Mesenchymal stem cell (in vitro differentiated cells and primary cell): Measurements from ENCODE around the gene TRAFD1.

Experiments used
- DNase-seq: peaks from one replicate; pipeline ENCODE4 v3.0.0-alpha.2; 2013
- H2AFZ ChIP-seq: one replicate; pipeline ENCODE4 v1.6.1; 2013; ENCODE audit warnings: low read depth, mild to moderate bottlenecking, control low read depth, inconsistent platforms, low read length, moderate library complexity
- H2AK5ac ChIP-seq: 2 replicates; pipeline ENCODE4 v1.6.1; 2013; ENCODE audit warnings: low read length, moderate library complexity, mild to moderate bottlenecking, inconsistent platforms; ENCODE audit not compliant: severe bottlenecking
- H2BK120ac ChIP-seq: one replicate; pipeline ENCODE4 v1.6.1; 2013; ENCODE audit warnings: low read depth, mild to moderate bottlenecking, inconsistent platforms, low read length, moderate library complexity
- H2BK12ac ChIP-seq, 2 experiments: one replicate each; pipeline ENCODE4 v1.6.1; 2013; ENCODE audit warnings: inconsistent platforms in 2 of 2, low read length in 2 of 2, mild to moderate bottlenecking in 2 of 2, moderate library complexity in 2 of 2, control low read depth in 1 of 2
- H2BK15ac ChIP-seq: one replicate; pipeline ENCODE4 v1.6.1; 2013; ENCODE audit warnings: mild to moderate bottlenecking, low read depth, inconsistent platforms; ENCODE audit not compliant: poor library complexity, severe bottlenecking
- H2BK5ac ChIP-seq: 2 replicates; pipeline ENCODE4 v1.6.1; 2013; ENCODE audit warnings: low read depth, mild to moderate bottlenecking, low read length, control low read depth, inconsistent platforms; ENCODE audit not compliant: poor library complexity, severe bottlenecking
- H3K14ac ChIP-seq, 2 experiments: one replicate each; pipeline ENCODE4 v1.6.1; 2013; ENCODE audit warnings: inconsistent platforms in 2 of 2, low read length in 2 of 2, control low read depth in 1 of 2, mild to moderate bottlenecking in 1 of 2, moderate library complexity in 1 of 2
- H3K18ac ChIP-seq, 2 experiments: one replicate each; pipeline ENCODE4 v1.6.1; 2013; ENCODE audit warnings: inconsistent platforms in 2 of 2, low read length in 2 of 2, control low read depth in 1 of 2, low read depth in 1 of 2, mild to moderate bottlenecking in 1 of 2
- H3K23ac ChIP-seq, 2 experiments: one replicate each; pipeline ENCODE4 v1.6.1; 2013; ENCODE audit warnings: inconsistent platforms in 2 of 2, low read length in 2 of 2, mild to moderate bottlenecking in 2 of 2, moderate library complexity in 2 of 2, control low read depth in 1 of 2
- H3K27ac ChIP-seq: 2 replicates; pipeline ENCODE4 v1.5.1; 2013; ENCODE audit warnings: mild to moderate bottlenecking, moderate library complexity, low read length, control low read depth, inconsistent platforms; ENCODE audit not compliant: poor library complexity, severe bottlenecking
- H3K27me3 ChIP-seq, 2 experiments: 2 replicates each; pipeline versions ENCODE4 v1.6.1 to v1.7.0; 2013; ENCODE audit warnings: low read length in 2 of 2, mild to moderate bottlenecking in 2 of 2, moderate library complexity in 2 of 2, control low read depth in 1 of 2, inconsistent platforms in 1 of 2; ENCODE audit not compliant: control insufficient read depth in 1 of 2, insufficient read depth in 1 of 2
- H3K36me3 ChIP-seq, 2 experiments: 2 replicates each; pipeline versions ENCODE4 v1.6.1 to v1.7.0; 2013; ENCODE audit warnings: low read length in 2 of 2, control low read depth in 1 of 2, inconsistent platforms in 1 of 2, low read depth in 1 of 2, mild to moderate bottlenecking in 1 of 2; ENCODE audit not compliant: insufficient read depth in 2 of 2, control insufficient read depth in 1 of 2
- H3K4ac ChIP-seq, 2 experiments: one replicate each; pipeline ENCODE4 v1.6.1; 2013; ENCODE audit warnings: inconsistent platforms in 2 of 2, low read length in 2 of 2, mild to moderate bottlenecking in 2 of 2, moderate library complexity in 2 of 2, control low read depth in 1 of 2, low read depth in 1 of 2
- H3K4me1 ChIP-seq: 2 replicates; pipeline ENCODE4 v1.6.1; 2013; ENCODE audit warnings: low read depth, low read length, control low read depth; ENCODE audit not compliant: control insufficient read depth, insufficient read depth
- H3K4me2 ChIP-seq: 2 replicates; pipeline ENCODE4 v1.6.1; 2013; ENCODE audit warnings: low read length, mild to moderate bottlenecking, inconsistent platforms; ENCODE audit not compliant: poor library complexity, severe bottlenecking
- H3K4me3 ChIP-seq, 2 experiments: 2 replicates each; pipeline versions ENCODE4 v1.5.1 to v1.7.0; 2013; ENCODE audit warnings: low read length in 2 of 2, mild to moderate bottlenecking in 2 of 2, control low read depth in 1 of 2, low read depth in 1 of 2; ENCODE audit not compliant: insufficient read depth in 1 of 2
- H3K79me1 ChIP-seq: replicated peaks from 2 replicates; pipeline ENCODE4 v1.6.1; 2013; ENCODE audit warnings: mild to moderate bottlenecking, control low read depth, low read length, inconsistent platforms; ENCODE audit not compliant: poor library complexity, severe bottlenecking
- H3K9ac ChIP-seq: 2 replicates; pipeline ENCODE4 v1.7.0; 2013; ENCODE audit warnings: mild to moderate bottlenecking, low read length, moderate library complexity
- H3K9me3 ChIP-seq: 2 replicates; pipeline ENCODE4 v1.7.0; 2013; ENCODE audit warnings: mild to moderate bottlenecking, low read length; ENCODE audit not compliant: control insufficient read depth
- H4K8ac ChIP-seq: one replicate; pipeline ENCODE4 v1.6.1; 2013; ENCODE audit warnings: inconsistent platforms, mild to moderate bottlenecking, low read length, moderate library complexity
- H4K91ac ChIP-seq: one replicate; pipeline ENCODE4 v1.6.1; 2013; ENCODE audit warnings: mild to moderate bottlenecking, low read length, inconsistent platforms
- WGBS: methylation state at CpG from one replicate; pipeline ENCODE4 v1.1.7; 2013; ENCODE audit warnings: mixed read lengths; 5-methylcytosine and 5-hydroxymethylcytosine counted together

TRAFD1 gene

GRCh38 chr12:112163056-112163455 is 37.7 kb downstream of the TRAFD1 start:
- Histone ChIP-seq H2AFZ (no peak overlapping the region), H3K18ac (no peak overlapping the region), H2BK12ac (no peak overlapping the region), H3K23ac (no peak overlapping the region), H4K8ac (no peak overlapping the region), H3K4me2 (no peak overlapping the region), H3K79me1 (no peaks in the 10 kb centered on the region), H3K4ac (no peak overlapping the region), H2BK15ac (no peak overlapping the region), H3K9me3 (peaks cover 5% of the 10 kb centered on the region), H3K9ac (no peak overlapping the region), H3K36me3 (peaks cover 54 to 79% of the 10 kb centered on the region in 2 experiments), H3K4me3 (no peak overlapping the region), H2BK120ac (no peak overlapping the region), H3K27me3 (no peaks in the 10 kb centered on the region), H3K14ac (no peak overlapping the region), H3K4me1 (no peaks in the 10 kb centered on the region), H3K27ac (no peak overlapping the region), H2AK5ac (no peak overlapping the region), H2BK5ac (no peak overlapping the region), H4K91ac (no peak overlapping the region)
- DNase-seq = no peak
- 95% methylated on average over 8 of the region's 8 CpGs for WGBS

- Histone ChIP-seq H3K27ac (no peak overlapping the region), H3K4me1 (no peaks in the 10 kb centered on the region), H2AK5ac (no peak overlapping the region), H4K8ac (no peak overlapping the region), H3K9ac (no peak overlapping the region), H2AFZ (no peak overlapping the region), H3K4ac (no peak overlapping the region), H3K14ac (no peak overlapping the region), H3K79me1 (no peaks in the 10 kb centered on the region), H3K9me3 (peaks cover 5% of the 10 kb centered on the region), H3K4me3 (no peak overlapping the region), H3K18ac (no peak overlapping the region), H2BK15ac (no peak overlapping the region), H3K4me2 (no peak overlapping the region), H3K27me3 (no peaks in the 10 kb centered on the region), H2BK120ac (no peak overlapping the region), H4K91ac (no peak overlapping the region), H3K23ac (no peak overlapping the region), H3K36me3 (peaks cover 50 to 80% of the 10 kb centered on the region in 2 experiments), H2BK12ac (no peak overlapping the region), H2BK5ac (no peak overlapping the region)
- no peak for DNase-seq
- 96% methylated on average over 22 of the region's 22 CpGs for WGBS
These were observed 38.2 kb downstream of the TRAFD1 start for GRCh38 chr12:112163471-112163991.

- peaks cover 3% of the 10 kb centered on the region for H3K9me3 ChIP-seq
- 94% methylated on average over 26 of the region's 26 CpGs for WGBS
- H2AK5ac ChIP-seq = no peak overlapping the region
- H3K27me3 ChIP-seq = no peaks in the 10 kb centered on the region
- no peaks in the 10 kb centered on the region for H3K4me1 ChIP-seq
- H3K9ac ChIP-seq = no peak overlapping the region
- no peak overlapping the region for H3K18ac ChIP-seq
- no peak overlapping the region for H3K4me2 ChIP-seq
- no peak overlapping the region for H4K8ac ChIP-seq
- H3K23ac ChIP-seq = no peak overlapping the region
- no peak overlapping the region for H3K27ac ChIP-seq
- no peaks in the 10 kb centered on the region for H3K79me1 ChIP-seq
- no peak overlapping the region for H4K91ac ChIP-seq
- no peak overlapping the region for H3K14ac ChIP-seq
- peaks cover 44 to 80% of the 10 kb centered on the region in 2 experiments for H3K36me3 ChIP-seq
- no peak overlapping the region for H3K4me3 ChIP-seq
- no peak for DNase-seq
- no peak overlapping the region for H2BK15ac ChIP-seq
- H2BK5ac ChIP-seq = no peak overlapping the region
- no peak overlapping the region for H3K4ac ChIP-seq
- no peak overlapping the region for H2AFZ ChIP-seq
- no peak overlapping the region for H2BK120ac ChIP-seq
- H2BK12ac ChIP-seq = no peak overlapping the region
These were observed 38.8 kb downstream of the TRAFD1 start for GRCh38 chr12:112164011-112164660.

- Histone ChIP-seq H3K4me1 (no peaks in the 10 kb centered on the region), H4K8ac (no peak overlapping the region), H3K18ac (no peak overlapping the region), H4K91ac (no peak overlapping the region), H3K27me3 (no peaks in the 10 kb centered on the region), H2BK5ac (no peak overlapping the region), H3K14ac (no peak overlapping the region), H3K27ac (no peak overlapping the region), H3K4me2 (no peak overlapping the region), H3K23ac (no peak overlapping the region), H3K9ac (no peak overlapping the region), H3K79me1 (no peaks in the 10 kb centered on the region), H3K4ac (no peak overlapping the region), H2BK12ac (no peak overlapping the region), H3K36me3 (peaks cover 32 to 82% of the 10 kb centered on the region in 2 experiments), H3K9me3 (no peaks in the 10 kb centered on the region), H2BK120ac (no peak overlapping the region), H2AFZ (no peak overlapping the region), H2AK5ac (no peak overlapping the region), H3K4me3 (no peak overlapping the region), H2BK15ac (no peak overlapping the region)
- no peak for DNase-seq
- 99% methylated on average over 13 of the region's 13 CpGs for WGBS
These were observed 40.3 kb downstream of the TRAFD1 start for GRCh38 chr12:112165624-112166023.
